Endothelial cell of umbilical vein (primary cell): ENCODE measurements around the gene PTPRT. TPM values are rescaled to one million over a fixed set of nuclear protein-coding genes. Genes with fewer than 3 reads are reported as not detected.

Experiments
- BruUV-seq: library from RNA; stranded (reverse); fragments of 400-500 nt; replicated peaks from 2 replicates; lab custom pipeline; 2021; lab: Mats Ljungman, UMichigan
- CTCF ChIA-PET: fragments of 300-600, 350-600 bp; sonication (Branson Sonifier 250); formaldehyde crosslinking; loops from one replicate; lab custom pipeline; 2021; ENCODE audit warnings: antibody characterized with exemption, inconsistent platforms; lab: Charles Lee
- POLR2A ChIA-PET: fragments of 300-600, 350-600 bp; sonication (Branson Sonifier 250); formaldehyde crosslinking; loops from one replicate; lab custom pipeline; 2021; ENCODE audit warnings: antibody characterized with exemption, inconsistent platforms; lab: Charles Lee
- DNase-seq: peaks from one replicate; pipeline ENCODE4 v3.0.0-alpha.2; 2011; ENCODE audit warnings: low read depth, low spot score
- FAIRE-seq: peaks from 2 replicates; lab custom pipeline; 2011; peaks lifted over from hg19 to GRCh38; lab: Jason Lieb, UNC
- H2AFZ ChIP-seq: 2 replicates; pipeline ENCODE4 v1.6.0; 2012; ENCODE audit warnings: low read depth, low read length, control low read depth, inconsistent platforms
- H3K27ac ChIP-seq: 2 replicates; pipeline ENCODE4 v1.5.1; 2011; ENCODE audit warnings: low read depth, mild to moderate bottlenecking, control low read depth, low read length, moderate library complexity; ENCODE audit not compliant: insufficient read depth
- H3K27me3 ChIP-seq, 2 experiments: 2 replicates each; pipeline versions ENCODE4 v1.6.0 to v1.6.1; 2011; ENCODE audit warnings: low read length in 2 of 2, mixed read lengths in 1 of 2; ENCODE audit not compliant: control insufficient read depth in 2 of 2, insufficient read depth in 2 of 2
- H3K36me3 ChIP-seq, 2 experiments: 2 replicates in 1 of 2; 3 replicates in 1 of 2; pipeline ENCODE4 v1.5.1; 2011; ENCODE audit warnings: low read length in 2 of 2, mild to moderate bottlenecking in 1 of 2, moderate library complexity in 1 of 2; ENCODE audit not compliant: control insufficient read depth in 2 of 2, insufficient read depth in 2 of 2; ENCODE audit errors: extremely low read depth in 1 of 2
- H3K4me1 ChIP-seq: 3 replicates; pipeline ENCODE4 v1.5.1; 2011; ENCODE audit warnings: mild to moderate bottlenecking, low read length; ENCODE audit not compliant: control insufficient read depth, insufficient read depth; ENCODE audit errors: extremely low read depth
- H3K4me2 ChIP-seq: 2 replicates; pipeline ENCODE4 v1.6.1; 2011; ENCODE audit warnings: low read length, control low read depth, mixed read lengths; ENCODE audit not compliant: insufficient read depth
- H3K4me3 ChIP-seq, 3 experiments: fragments of 200-600 bp in 1 of 3; sonication (generic), shearing (Covaris generic) in 1 of 3; replicated peaks in 1 of 3; 2 replicates each; pipeline ENCODE4 v1.5.1; 2011 to 2016; ENCODE audit warnings: control low read depth in 3 of 3, low read length in 3 of 3, mild to moderate bottlenecking in 2 of 3, inconsistent platforms in 1 of 3, low read depth in 1 of 3, moderate library complexity in 1 of 3; ENCODE audit not compliant: insufficient read depth in 1 of 3
- H3K79me2 ChIP-seq: 2 replicates; pipeline ENCODE4 v1.6.0; 2012; ENCODE audit warnings: low read length, inconsistent platforms; ENCODE audit not compliant: control insufficient read depth, insufficient read depth
- H3K9ac ChIP-seq: replicated peaks from 2 replicates; pipeline ENCODE3; 2011; ENCODE audit warnings: low read length, control low read depth; ENCODE audit not compliant: insufficient read depth; ENCODE audit errors: extremely low read depth
- H3K9me1 ChIP-seq: replicated peaks from 3 replicates; pipeline ENCODE4 v1.6.0; 2011; ENCODE audit warnings: mild to moderate bottlenecking, low read length; ENCODE audit not compliant: control insufficient read depth, insufficient read depth; ENCODE audit errors: extremely low read depth
- H3K9me3 ChIP-seq: replicated peaks from 2 replicates; pipeline ENCODE4 v1.5.1; 2012; ENCODE audit warnings: low read length, inconsistent platforms; ENCODE audit not compliant: control insufficient read depth, insufficient read depth
- H4K20me1 ChIP-seq: replicated peaks from 2 replicates; pipeline ENCODE3; 2011; ENCODE audit warnings: mild to moderate bottlenecking, low read length; ENCODE audit not compliant: control insufficient read depth, insufficient read depth; ENCODE audit errors: extremely low read depth
- CTCF ChIP-seq, 2 donors: IDR thresholded peaks; 1 replicate in 1 of 2; 2 replicates in 1 of 2; pipeline ENCODE4 v1.5.1; 2011; ENCODE audit warnings: low read length in 2 of 2, mild to moderate bottlenecking in 2 of 2, moderate library complexity in 2 of 2, control low read depth in 1 of 2, inconsistent platforms in 1 of 2, low read depth in 1 of 2; ENCODE audit not compliant: insufficient read depth in 1 of 2; ENCODE audit errors: extremely low read depth in 1 of 2
- EZH2 ChIP-seq: IDR thresholded peaks from 2 replicates; pipeline ENCODE4 v1.6.1; 2012; ENCODE audit warnings: borderline replicate concordance, low read depth, mild to moderate bottlenecking, moderate library complexity, low read length, inconsistent platforms; ENCODE audit not compliant: severe bottlenecking
- FOS ChIP-seq: IDR thresholded peaks from 2 replicates; pipeline ENCODE4 v1.6.1; 2011; ENCODE audit warnings: mild to moderate bottlenecking, low read length, moderate library complexity, borderline replicate concordance; ENCODE audit not compliant: insufficient read depth
- GATA2 ChIP-seq: IDR thresholded peaks from 2 replicates; pipeline ENCODE4 v1.7.0; 2011; ENCODE audit warnings: low read depth, mild to moderate bottlenecking, moderate library complexity, mixed read lengths, low read length; ENCODE audit not compliant: insufficient read length, insufficient read depth
- JUN ChIP-seq: IDR thresholded peaks from 2 replicates; pipeline ENCODE4 v1.6.1; 2011; ENCODE audit warnings: borderline replicate concordance, low read depth; ENCODE audit not compliant: insufficient read length, insufficient read depth
- MYC ChIP-seq: IDR thresholded peaks from one replicate; pipeline ENCODE4 v1.6.1; 2011; ENCODE audit warnings: mild to moderate bottlenecking, low read depth, low read length
- POLR2A ChIP-seq: IDR thresholded peaks from 2 replicates; pipeline ENCODE4 v1.6.1; 2012; ENCODE audit warnings: low read depth, mild to moderate bottlenecking, control low read depth, low read length
- POLR2AphosphoS5 ChIP-seq: IDR thresholded peaks from 2 replicates; pipeline ENCODE4 v1.6.1; 2012; ENCODE audit warnings: low read depth, mild to moderate bottlenecking, control low read depth, low read length, moderate library complexity; ENCODE audit not compliant: insufficient read depth
- dilution Hi-C: fragments of 300-500 bp; cut with MboI; formaldehyde crosslinking; loops from one replicate; pipeline ENCODE4 v1.15.0; 2019; ENCODE audit warnings: low sequenced_read_pairs; ENCODE audit not compliant: extremely low pct_ligation_motif_present
- intact Hi-C: fragments of 100-400 bp; cut with micrococcal nuclease; formaldehyde crosslinking; loops from one replicate; pipeline ENCODE4 v1.10.0; 2022
- polyA plus RNA-seq, 4 experiments: library from polyadenylated mRNA; depleted of rRNA in 3 of 4; stranded (reverse) in 3 of 4; unstranded in 1 of 4; fragments of >200 nt; gene quantifications; 2 replicates each; pipeline versions ENCODE4 v1.2.1 to v1.2.3, GENCODE V29; 2011 to 2012; ENCODE audit warnings: missing spikeins in 1 of 4
- total RNA-seq: library from RNA; stranded (reverse); gene quantifications from 2 replicates; pipeline ENCODE4 v1.2.3, GENCODE V29; 2021
- TF ChIP-seq, protein P1 (sequence below): IDR thresholded peaks from 2 replicates; pipeline ENCODE4 v1.6.1; 2011; ENCODE audit not compliant: insufficient read depth, insufficient read length

The PTPRT gene
- total and polyA plus RNA-seq, 2 donors (not counting 3 experiments of a cell fraction or from before 2014, with no cell fraction given) = not detected

- Histone ChIP-seq H3K9ac (no peak overlapping the region), H3K36me3 (no peaks in the 10 kb centered on the region), H3K27ac (no peak overlapping the region), H3K79me2 (no peaks in the 10 kb centered on the region), H3K4me3 (no peak overlapping the region), H3K9me1 (no peaks in the 10 kb centered on the region), H4K20me1 (no peaks in the 10 kb centered on the region), H3K4me2 (no peak overlapping the region), H3K9me3 (peaks cover 2% of the 10 kb centered on the region), H3K27me3 (no peaks in the 10 kb centered on the region), H2AFZ (no peak overlapping the region), H3K4me1 (no peaks in the 10 kb centered on the region)
- no TSS peak for BruUV-seq
- TF ChIP-seq, protein P1, sequence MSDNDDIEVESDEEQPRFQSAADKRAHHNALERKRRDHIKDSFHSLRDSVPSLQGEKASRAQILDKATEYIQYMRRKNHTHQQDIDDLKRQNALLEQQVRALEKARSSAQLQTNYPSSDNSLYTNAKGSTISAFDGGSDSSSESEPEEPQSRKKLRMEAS = no peak
- TF ChIP-seq MYC (no peak), CTCF (IDR thresholded peaks at IDR 0.05; ENCODE audit: extremely low read depth in 1 of 2, insufficient read depth in 1 of 2, low read depth in 1 of 2, low read length in 2 of 2) (no peak), EZH2 (no peak)
- intact Hi-C loops (no loop called here), dilution Hi-C loops (no loop called here)
- POLR2A ChIA-PET = no interaction called here
- DNase-seq (no peak), FAIRE-seq (no peak)
- CTCF ChIA-PET = no interaction called here
Observed at GRCh38 chr20:42359617-42360016, 830.1 kb downstream of the PTPRT start.

- BruUV-seq = no TSS peak
Observed at GRCh38 chr20:42352096-42352495, 837.6 kb downstream of the PTPRT start.

More at GRCh38 chr20:42352096-42352495, 837.6 kb downstream of the PTPRT start:
- no peak overlapping the region for H3K4me3 ChIP-seq
- dilution Hi-C loops = no loop called here
- TF ChIP-seq POLR2AphosphoS5 (no peak), POLR2A (no peak), MYC (no peak), FOS (no peak), CTCF (IDR thresholded peaks at IDR 0.05; ENCODE audit: extremely low read depth in 1 of 2, insufficient read depth in 1 of 2, low read depth in 1 of 2, low read length in 2 of 2) (no peak), GATA2 (no peak), EZH2 (no peak), JUN (no peak)
- TF ChIP-seq, protein P1 = no peak
- no peak overlapping the region for H2AFZ ChIP-seq
- H3K9me1 ChIP-seq = no peaks in the 10 kb centered on the region
- H3K79me2 ChIP-seq = no peaks in the 10 kb centered on the region
- intact Hi-C loops = no loop called here
- CTCF ChIA-PET = no interaction called here
- H3K27ac ChIP-seq = no peak overlapping the region
- POLR2A ChIA-PET = no interaction called here
- H3K9ac ChIP-seq = no peak overlapping the region
- H3K36me3 ChIP-seq = no peaks in the 10 kb centered on the region
- DNase-seq (no peak), FAIRE-seq (no peak)
- H3K27me3 ChIP-seq = no peaks in the 10 kb centered on the region
- no peak overlapping the region for H3K4me2 ChIP-seq
- H4K20me1 ChIP-seq = no peaks in the 10 kb centered on the region
- peaks cover 2% of the 10 kb centered on the region for H3K9me3 ChIP-seq
- no peaks in the 10 kb centered on the region for H3K4me1 ChIP-seq
